Gastrocnemius medialis (tissue), 4 donors: ENCODE data around the gene ANKRD55.

Experiments used
- POLR2A ChIP-seq, 2 donors: fragments of 450-650 bp; IDR thresholded peaks; one replicate each; pipeline ENCODE4 v1.6.1; 2017; ENCODE audit warnings: antibody characterized with exemption in 2 of 2, mild to moderate bottlenecking in 2 of 2, moderate library complexity in 2 of 2
- TF ChIP-seq, protein P1 (sequence below), 5 experiments: fragments of 450-650 bp in 3 of 5; fragments of 200-600 bp in 2 of 5; sonication (generic) in 2 of 5; IDR thresholded peaks in 4 of 5; conservative IDR thresholded peaks in 1 of 5; 1 replicate in 4 of 5; 2 replicates in 1 of 5; pipeline ENCODE4 v1.5.1; 2016 to 2019; ENCODE audit warnings: antibody characterized with exemption in 5 of 5, mild to moderate bottlenecking in 3 of 5, moderate library complexity in 3 of 5

DNA sequence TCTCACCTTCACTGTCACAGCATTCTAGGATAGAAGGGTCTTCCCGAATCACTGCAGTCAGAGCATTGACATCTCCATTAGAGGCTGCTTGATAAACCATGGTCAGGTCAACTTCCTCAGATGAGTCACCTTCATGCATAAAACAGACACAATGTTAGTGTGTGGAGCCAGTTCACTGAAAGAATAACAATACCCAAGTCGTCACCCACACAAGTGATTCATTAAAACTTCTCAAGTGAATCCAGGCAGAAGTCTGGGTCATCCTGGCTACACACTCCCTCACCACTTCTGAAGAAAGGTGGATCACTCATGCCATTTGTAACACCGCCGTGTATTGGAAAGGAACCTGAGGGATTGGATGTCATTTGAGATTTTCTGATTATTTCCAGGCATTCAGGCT is 49.6 kb downstream of the ANKRD55 start:
- TF ChIP-seq, protein P1, sequence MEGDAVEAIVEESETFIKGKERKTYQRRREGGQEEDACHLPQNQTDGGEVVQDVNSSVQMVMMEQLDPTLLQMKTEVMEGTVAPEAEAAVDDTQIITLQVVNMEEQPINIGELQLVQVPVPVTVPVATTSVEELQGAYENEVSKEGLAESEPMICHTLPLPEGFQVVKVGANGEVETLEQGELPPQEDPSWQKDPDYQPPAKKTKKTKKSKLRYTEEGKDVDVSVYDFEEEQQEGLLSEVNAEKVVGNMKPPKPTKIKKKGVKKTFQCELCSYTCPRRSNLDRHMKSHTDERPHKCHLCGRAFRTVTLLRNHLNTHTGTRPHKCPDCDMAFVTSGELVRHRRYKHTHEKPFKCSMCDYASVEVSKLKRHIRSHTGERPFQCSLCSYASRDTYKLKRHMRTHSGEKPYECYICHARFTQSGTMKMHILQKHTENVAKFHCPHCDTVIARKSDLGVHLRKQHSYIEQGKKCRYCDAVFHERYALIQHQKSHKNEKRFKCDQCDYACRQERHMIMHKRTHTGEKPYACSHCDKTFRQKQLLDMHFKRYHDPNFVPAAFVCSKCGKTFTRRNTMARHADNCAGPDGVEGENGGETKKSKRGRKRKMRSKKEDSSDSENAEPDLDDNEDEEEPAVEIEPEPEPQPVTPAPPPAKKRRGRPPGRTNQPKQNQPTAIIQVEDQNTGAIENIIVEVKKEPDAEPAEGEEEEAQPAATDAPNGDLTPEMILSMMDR (IDR thresholded peaks at IDR 0.05 in 4 of 5, conservative IDR thresholded peaks at IDR 0.05 in 1 of 5), result no peak
- no peak for TF ChIP-seq POLR2A (IDR thresholded peaks at IDR 0.05)
